Measurements from ENCODE around the gene ARHGAP27.
"Not testable (repeated sequence)": the region's sequence is repeated elsewhere in the genome, so short reads cannot be mapped to it uniquely, and the experiment has no call there.

ARHGAP27 gene

DNA sequence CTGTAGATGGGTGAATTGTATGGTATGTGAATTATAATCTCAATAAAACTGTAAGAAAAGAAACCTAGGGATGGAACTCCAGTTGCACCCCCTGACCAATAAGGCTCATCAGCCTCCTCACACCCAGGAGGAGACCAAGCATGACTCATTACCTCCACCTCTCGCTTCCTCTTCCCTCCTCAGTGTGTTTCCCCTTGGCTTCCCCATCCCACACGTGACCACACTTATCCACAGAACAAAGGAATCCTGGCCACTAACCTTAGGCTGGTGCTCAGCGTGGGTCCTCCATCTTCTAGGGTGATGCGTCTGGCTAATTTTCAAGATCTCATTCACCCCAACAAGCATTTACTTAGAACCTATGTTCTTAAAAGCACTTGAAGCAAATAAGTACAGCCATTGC lies 79.6 kb downstream of the ARHGAP27 start:
- DNase-seq: no peak

- DNase-seq: no peak
Measured at GRCh38 chr17:45351831-45352230, 80.8 kb downstream of the ARHGAP27 start.

- DNase-seq: no peak
Measured at GRCh38 chr17:45347444-45347843, 85.2 kb downstream of the ARHGAP27 start.

DNA sequence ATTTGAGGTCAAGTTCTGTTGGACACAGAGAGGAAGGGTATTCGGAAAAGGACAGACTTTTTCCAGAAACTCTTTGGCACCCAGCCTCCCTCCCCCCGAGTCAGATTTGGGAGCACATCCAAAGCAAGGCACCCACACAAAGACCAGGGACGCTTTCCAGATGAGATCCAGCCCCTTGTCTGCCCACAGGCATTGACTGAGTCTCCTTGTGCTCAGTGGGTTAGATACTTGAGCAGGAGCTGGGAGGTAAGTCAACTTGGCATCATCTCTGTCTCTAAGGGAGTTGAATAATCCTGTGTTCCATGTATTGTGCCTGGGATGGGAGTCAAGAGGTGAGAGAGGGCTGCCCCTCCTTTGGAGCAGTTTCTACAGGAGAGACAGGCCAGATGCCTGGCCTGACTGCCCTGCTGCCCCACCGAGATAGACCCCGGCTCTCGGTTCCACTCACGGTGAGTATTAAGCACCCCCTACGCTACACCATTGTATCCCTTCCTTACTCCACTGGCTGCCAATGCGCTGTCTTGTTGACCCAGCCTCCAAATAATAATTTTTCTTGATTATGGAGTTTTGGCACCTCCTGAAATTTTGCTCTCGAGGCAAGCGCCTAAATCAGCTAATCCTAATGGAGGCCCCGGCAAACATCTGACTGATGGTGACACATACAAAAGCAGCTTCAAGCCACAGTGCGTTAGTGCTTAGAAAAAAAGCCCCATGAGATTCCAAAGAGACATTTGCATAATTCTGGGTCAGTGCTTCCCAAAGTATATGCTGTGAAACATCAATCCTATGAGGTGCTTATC lies 86.3 kb downstream of the ARHGAP27 start:
- DNase-seq: no peak

DNA sequence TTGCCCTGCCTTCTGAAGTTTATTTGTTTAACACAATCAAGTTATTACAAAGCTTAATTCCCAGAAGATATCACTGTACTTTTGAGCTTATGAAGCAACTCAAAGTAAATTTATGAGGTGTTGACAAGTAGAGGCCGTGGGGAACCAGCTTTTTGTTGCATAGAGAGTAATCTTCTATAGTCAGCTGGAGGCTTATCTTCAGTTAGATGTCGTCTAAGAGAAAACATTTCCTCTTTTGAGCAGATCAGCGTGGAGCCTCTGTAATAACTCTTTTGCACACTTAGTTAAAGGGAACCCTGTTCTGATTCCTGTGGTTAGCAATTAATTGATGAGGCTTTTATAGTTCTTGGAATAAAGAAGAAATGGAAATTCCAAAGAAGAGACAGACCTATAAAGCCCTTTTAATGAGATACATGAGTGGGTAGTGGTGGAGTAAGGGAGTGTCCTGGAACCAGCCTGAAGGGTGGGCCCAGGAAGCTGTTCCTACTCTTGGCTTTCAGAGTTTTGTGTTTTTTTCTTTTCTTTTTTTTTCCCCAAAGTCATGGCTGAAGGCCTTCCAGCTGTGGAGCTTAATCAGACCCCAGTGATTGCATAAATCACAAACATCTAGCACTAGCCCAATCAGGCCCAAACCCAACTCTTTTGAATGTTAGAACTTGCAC lies 87.0 kb downstream of the ARHGAP27 start:
- no peak for DNase-seq

DNA sequence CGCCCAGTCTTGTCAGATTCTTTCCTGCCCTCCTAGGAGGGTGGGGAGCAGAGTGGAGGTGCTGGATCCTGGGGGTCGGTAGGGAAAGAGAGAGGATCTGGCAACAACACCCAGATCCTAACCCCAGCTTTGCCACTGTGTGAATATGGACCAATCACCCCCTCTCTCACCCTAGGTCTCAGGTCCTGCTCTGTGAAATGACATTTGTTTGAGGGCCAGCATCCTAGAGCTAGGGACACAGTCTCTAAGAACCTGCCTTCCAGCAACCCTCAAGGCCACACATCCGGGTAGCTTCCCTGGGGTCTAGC lies 87.5 kb downstream of the ARHGAP27 start:
- DNase-seq: no peak

GRCh38 chr17:45343967-45344664 lies 88.6 kb downstream of the ARHGAP27 start:
- DNase-seq: not testable (repeated sequence)

Measured in NCI-H1092 (cell line).